ENCODE results near the gene FUNDC1.

FUNDC1 gene

DNA sequence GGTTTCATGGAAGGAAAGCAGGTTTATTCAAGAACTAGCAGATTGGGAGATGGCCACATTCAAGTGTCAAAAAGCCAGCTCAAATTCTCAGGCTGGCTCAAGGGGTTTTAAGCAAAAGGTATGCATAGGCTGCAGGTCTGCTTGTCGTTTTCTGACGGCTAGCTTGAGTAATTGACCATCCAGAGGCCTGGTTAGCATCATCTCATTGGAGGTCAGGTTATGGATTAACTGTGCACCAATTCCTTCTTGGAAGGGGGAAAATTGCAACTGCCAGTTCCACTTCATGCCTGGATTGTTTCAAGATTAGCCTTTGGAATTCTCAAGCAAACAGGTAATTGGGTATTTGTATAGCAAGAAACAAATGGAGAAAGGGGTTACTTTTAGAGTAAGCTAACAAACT lies 62.1 kb downstream of the FUNDC1 start:
- DNase-seq (ENCODE audit: low spot score): no peak

DNA sequence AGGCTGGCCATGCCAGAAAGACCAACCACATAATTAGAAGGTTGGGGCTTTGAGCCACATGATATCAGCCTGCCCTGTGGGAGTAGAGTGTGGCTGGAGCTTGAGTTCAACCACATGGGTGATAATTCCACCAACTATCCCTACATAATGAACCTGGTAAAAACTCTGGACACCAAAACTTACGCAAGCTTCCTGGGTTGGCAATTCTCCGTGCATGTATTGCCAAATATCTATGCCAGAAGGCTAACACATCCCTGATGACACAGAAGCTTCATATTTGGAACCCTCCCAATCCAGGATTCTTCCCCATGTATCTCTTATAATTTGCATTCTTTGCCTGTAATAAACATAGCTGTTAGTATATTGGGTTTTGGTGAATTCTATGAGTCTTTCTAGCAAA lies 68.2 kb downstream of the FUNDC1 start:
- no peak for DNase-seq (ENCODE audit: low spot score)

Measured in CD4-positive, alpha-beta T cell treated with Interleukin-15 for 4 hours (primary cell).